ENCODE measurements around the gene DIRAS1. TPM values are rescaled to one million over a fixed set of nuclear protein-coding genes. Genes with fewer than 3 reads are reported as not detected.

The DIRAS1 gene
- total RNA-seq, 1 experiment from 2014 or later: 33.7 TPM

DNA sequence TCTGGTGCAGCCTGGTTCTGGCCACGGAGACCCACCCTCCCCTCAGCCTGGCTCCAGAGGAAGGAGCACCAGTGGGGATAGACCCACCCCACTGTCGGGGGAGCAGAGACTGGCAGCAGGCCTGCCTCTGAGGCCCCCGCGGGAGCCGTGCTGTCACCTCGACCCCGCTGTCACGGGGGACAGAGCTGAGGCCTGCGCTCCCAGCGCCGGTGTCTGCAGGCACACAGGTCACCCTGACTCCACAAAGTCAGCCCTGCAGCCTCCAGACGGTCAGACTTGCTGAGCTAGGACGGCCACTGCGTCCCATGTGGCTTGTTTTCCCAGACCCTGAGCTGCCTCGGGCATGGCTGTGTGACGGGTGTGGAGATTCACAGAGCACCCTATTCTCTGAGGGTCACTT is 51.0 kb downstream of the DIRAS1 start (continued):
- TF ChIP-seq EZH2 (IDR thresholded peaks at IDR 0.05) (no peak), POLR2A (IDR thresholded peaks at IDR 0.05; ENCODE audit: borderline replicate concordance, extremely low read depth, insufficient read depth, insufficient read length) (no peak)
- TF ChIP-seq, protein P1, sequence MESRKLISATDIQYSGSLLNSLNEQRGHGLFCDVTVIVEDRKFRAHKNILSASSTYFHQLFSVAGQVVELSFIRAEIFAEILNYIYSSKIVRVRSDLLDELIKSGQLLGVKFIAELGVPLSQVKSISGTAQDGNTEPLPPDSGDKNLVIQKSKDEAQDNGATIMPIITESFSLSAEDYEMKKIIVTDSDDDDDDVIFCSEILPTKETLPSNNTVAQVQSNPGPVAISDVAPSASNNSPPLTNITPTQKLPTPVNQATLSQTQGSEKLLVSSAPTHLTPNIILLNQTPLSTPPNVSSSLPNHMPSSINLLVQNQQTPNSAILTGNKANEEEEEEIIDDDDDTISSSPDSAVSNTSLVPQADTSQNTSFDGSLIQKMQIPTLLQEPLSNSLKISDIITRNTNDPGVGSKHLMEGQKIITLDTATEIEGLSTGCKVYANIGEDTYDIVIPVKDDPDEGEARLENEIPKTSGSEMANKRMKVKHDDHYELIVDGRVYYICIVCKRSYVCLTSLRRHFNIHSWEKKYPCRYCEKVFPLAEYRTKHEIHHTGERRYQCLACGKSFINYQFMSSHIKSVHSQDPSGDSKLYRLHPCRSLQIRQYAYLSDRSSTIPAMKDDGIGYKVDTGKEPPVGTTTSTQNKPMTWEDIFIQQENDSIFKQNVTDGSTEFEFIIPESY (IDR thresholded peaks at IDR 0.05; ENCODE audit: extremely low read depth, insufficient replicate concordance, low read length): no peak

DNA sequence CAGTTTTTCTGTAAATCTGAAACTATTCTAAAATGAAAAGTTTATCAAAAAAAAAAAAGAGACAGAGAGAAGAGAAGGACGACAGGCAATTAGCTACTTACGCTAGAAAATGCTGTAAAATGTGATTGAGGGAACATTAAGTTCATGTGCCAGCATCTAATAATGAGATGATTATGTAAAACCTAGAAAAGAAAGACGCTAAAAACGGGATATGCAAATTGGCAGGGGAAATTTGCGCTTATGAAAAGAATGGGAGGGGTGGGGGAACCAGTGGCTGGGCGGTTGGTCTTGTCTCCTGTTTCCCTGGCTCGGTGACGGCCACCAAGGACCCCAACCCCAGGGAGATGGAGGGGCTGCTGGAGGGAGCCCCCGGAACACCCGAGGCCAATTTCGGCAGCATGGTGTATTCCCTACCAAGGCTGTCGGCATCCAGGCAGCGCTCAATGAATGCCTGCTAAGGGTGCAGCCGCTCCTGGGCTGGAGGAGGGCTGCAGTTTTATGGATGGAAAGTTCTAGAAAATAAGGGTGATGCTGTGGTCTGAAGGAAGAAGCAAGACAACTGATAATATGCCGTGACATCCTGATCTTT is 52.9 kb downstream of the DIRAS1 start:
- ATAC-seq (no peak), DNase-seq (ENCODE audit: low read depth, low spot score) (no peak)
- no peaks in the 10 kb centered on the region for H3K9me2 ChIP-seq (ENCODE audit: insufficient read depth)
- no TSS peak for BruUV-seq (replicated peaks)
- POLR2A ChIA-PET: no interaction called here
- intact Hi-C loops (cut with micrococcal nuclease): no loop called here
- H3K9ac ChIP-seq (ENCODE audit: low read length): no peak overlapping the region
- H3K4me1 ChIP-seq (ENCODE audit: control insufficient read depth in 1 of 2, insufficient read depth in 2 of 2, low read length in 2 of 2): peaks cover 0 to 3% of the 10 kb centered on the region in 2 experiments; a peak in 2 of 4 replicates
- no peaks in the 10 kb centered on the region for H3K9me3 ChIP-seq (ENCODE audit: control insufficient read depth in 1 of 2, insufficient read depth in 1 of 2, low read depth in 1 of 2, low read length in 2 of 2)
- RAD21 ChIA-PET (ENCODE audit: low non-redundant PET in 1 of 2, low total read pairs in 2 of 2, uncharacterized antibody in 2 of 2, unreplicated experiment in 2 of 2): no interaction called here
- no peak overlapping the region for H3K27ac ChIP-seq (ENCODE audit: low read depth, low read length)
- H3K79me2 ChIP-seq (ENCODE audit: insufficient read depth, low read length): no peaks in the 10 kb centered on the region
- TF ChIP-seq, protein P2, sequence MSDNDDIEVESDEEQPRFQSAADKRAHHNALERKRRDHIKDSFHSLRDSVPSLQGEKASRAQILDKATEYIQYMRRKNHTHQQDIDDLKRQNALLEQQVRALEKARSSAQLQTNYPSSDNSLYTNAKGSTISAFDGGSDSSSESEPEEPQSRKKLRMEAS (IDR thresholded peaks at IDR 0.05): no peak
- TF ChIP-seq EZH2 (IDR thresholded peaks at IDR 0.05) (no peak), EZH2phosphoT487 (IDR thresholded peaks at IDR 0.05; ENCODE audit: borderline replicate concordance) (no peak), TCF7L2 (IDR thresholded peaks at IDR 0.05; ENCODE audit: borderline replicate concordance, extremely low read depth, insufficient read depth, insufficient read length) (no peak), EGR1 (IDR thresholded peaks at IDR 0.05; ENCODE audit: low read depth) (no peak), SIN3A (IDR thresholded peaks at IDR 0.05; ENCODE audit: low read depth) (no peak), SP1 (IDR thresholded peaks at IDR 0.05; ENCODE audit: low read depth) (no peak), YY1 (IDR thresholded peaks at IDR 0.05; ENCODE audit: extremely low read depth, insufficient replicate concordance, low read depth, low read length) (no peak), CEBPB (IDR thresholded peaks at IDR 0.05; ENCODE audit: low read depth) (no peak)
- TF ChIP-seq, protein P3, sequence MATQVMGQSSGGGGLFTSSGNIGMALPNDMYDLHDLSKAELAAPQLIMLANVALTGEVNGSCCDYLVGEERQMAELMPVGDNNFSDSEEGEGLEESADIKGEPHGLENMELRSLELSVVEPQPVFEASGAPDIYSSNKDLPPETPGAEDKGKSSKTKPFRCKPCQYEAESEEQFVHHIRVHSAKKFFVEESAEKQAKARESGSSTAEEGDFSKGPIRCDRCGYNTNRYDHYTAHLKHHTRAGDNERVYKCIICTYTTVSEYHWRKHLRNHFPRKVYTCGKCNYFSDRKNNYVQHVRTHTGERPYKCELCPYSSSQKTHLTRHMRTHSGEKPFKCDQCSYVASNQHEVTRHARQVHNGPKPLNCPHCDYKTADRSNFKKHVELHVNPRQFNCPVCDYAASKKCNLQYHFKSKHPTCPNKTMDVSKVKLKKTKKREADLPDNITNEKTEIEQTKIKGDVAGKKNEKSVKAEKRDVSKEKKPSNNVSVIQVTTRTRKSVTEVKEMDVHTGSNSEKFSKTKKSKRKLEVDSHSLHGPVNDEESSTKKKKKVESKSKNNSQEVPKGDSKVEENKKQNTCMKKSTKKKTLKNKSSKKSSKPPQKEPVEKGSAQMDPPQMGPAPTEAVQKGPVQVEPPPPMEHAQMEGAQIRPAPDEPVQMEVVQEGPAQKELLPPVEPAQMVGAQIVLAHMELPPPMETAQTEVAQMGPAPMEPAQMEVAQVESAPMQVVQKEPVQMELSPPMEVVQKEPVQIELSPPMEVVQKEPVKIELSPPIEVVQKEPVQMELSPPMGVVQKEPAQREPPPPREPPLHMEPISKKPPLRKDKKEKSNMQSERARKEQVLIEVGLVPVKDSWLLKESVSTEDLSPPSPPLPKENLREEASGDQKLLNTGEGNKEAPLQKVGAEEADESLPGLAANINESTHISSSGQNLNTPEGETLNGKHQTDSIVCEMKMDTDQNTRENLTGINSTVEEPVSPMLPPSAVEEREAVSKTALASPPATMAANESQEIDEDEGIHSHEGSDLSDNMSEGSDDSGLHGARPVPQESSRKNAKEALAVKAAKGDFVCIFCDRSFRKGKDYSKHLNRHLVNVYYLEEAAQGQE (IDR thresholded peaks at IDR 0.05; ENCODE audit: low read depth): no peak
- TF ChIP-seq, protein P1 (IDR thresholded peaks at IDR 0.05; ENCODE audit: extremely low read depth, insufficient replicate concordance, low read length): no peak
- H3K4me2 ChIP-seq (ENCODE audit: low read length): no peak overlapping the region
- H2AFZ ChIP-seq (ENCODE audit: low read depth, low read length, poor library complexity, severe bottlenecking): no peak overlapping the region
- H3K27me3 ChIP-seq (ENCODE audit: insufficient read depth, low read length): no peaks in the 10 kb centered on the region
- H3K36me3 ChIP-seq (ENCODE audit: control insufficient read depth in 1 of 2, insufficient read depth in 2 of 2, low read length in 2 of 2): no peaks in the 10 kb centered on the region
- H3K4me3 ChIP-seq (replicated peaks in 1 of 2; ENCODE audit: low read depth in 1 of 2, low read length in 2 of 2): no peak overlapping the region
- CTCF ChIA-PET: no interaction called here
- no peaks in the 10 kb centered on the region for H4K20me1 ChIP-seq (ENCODE audit: insufficient read depth)
